ENCODE measurements around the gene ABR. TPM values are rescaled to one million over a fixed set of nuclear protein-coding genes. Genes with fewer than 3 reads are reported as not detected.

Gene ABR
- polyA plus RNA-seq, 1 donor from 2014 or later = 34.5 TPM

DNA sequence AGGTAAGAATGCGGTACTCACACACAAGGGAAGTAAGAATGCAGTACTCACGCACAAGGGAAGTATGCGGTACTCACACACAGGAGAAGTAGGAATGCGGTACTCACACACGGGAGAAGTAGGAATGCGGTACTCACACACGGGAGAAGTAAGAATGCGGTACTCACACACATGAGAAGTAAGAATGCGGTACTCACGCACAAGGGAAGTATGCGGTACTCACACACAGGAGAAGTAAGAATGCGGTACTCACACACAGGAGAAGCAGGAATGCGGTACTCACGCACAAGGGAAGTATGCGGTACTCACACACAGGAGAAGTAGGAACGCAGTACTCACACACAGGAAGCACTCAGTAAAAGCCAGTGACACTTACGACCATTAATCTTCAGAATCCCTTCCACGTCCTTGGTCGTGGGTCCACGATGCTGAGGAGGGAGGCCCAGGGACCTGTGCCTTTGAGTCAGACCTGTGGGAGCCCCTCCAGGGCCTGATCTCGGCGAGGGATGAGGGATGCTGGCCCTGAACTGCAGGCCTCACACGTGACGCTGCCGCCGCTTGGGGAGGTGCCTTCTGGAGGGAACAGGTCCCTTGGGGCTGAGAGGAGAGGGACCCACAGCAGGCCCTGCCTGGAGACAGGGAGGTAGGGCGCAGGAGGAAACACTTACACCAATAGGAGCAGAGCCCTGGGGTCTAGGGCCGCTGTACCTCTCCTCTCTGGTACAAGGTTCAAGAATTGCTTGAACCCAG is 20.2 kb downstream of the ABR start:
- no peak overlapping the region for H3K27ac ChIP-seq (ENCODE audit: low read length)
- H3K4me3 ChIP-seq (ENCODE audit: low read length) = no peak overlapping the region
- H3K4me2 ChIP-seq (ENCODE audit: low read length) = no peak overlapping the region
- no peaks in the 10 kb centered on the region for H3K9me2 ChIP-seq (ENCODE audit: insufficient read depth, low read length)
- H3K36me3 ChIP-seq (ENCODE audit: insufficient read depth, low read length) = no peaks in the 10 kb centered on the region
- H4K20me1 ChIP-seq (ENCODE audit: insufficient read depth) = no peaks in the 10 kb centered on the region
- no peaks in the 10 kb centered on the region for H3K79me2 ChIP-seq (replicated peaks; ENCODE audit: insufficient read depth, low read length)
- H2AFZ ChIP-seq (ENCODE audit: low read depth, low read length) = no peak overlapping the region
- no peaks in the 10 kb centered on the region for H3F3A ChIP-seq (ENCODE audit: insufficient read depth, low read length, poor library complexity, severe bottlenecking)
- H3K9me3 ChIP-seq (ENCODE audit: low read length) = no peaks in the 10 kb centered on the region
- H3K27me3 ChIP-seq (ENCODE audit: insufficient read depth, low read depth, low read length) = no peaks in the 10 kb centered on the region
- H3K9ac ChIP-seq (ENCODE audit: low read length) = no peak overlapping the region
- TF ChIP-seq TAF1 (IDR thresholded peaks at IDR 0.05; ENCODE audit: low read depth) (no peak), POLR2AphosphoS5 (IDR thresholded peaks at IDR 0.05) (no peak), EP300 (conservative IDR thresholded peaks at IDR 0.05; ENCODE audit: poor library complexity, severe bottlenecking) (no peak), EZH2 (IDR thresholded peaks at IDR 0.05; ENCODE audit: borderline replicate concordance, insufficient read depth, low read length, poor library complexity, severe bottlenecking) (no peak), MXI1 (conservative IDR thresholded peaks at IDR 0.05; ENCODE audit: poor library complexity, severe bottlenecking) (no peak), RAD21 (conservative IDR thresholded peaks at IDR 0.05) (no peak), SMC3 (conservative IDR thresholded peaks at IDR 0.05; ENCODE audit: poor library complexity) (no peak)
- TF ChIP-seq, protein P1, sequence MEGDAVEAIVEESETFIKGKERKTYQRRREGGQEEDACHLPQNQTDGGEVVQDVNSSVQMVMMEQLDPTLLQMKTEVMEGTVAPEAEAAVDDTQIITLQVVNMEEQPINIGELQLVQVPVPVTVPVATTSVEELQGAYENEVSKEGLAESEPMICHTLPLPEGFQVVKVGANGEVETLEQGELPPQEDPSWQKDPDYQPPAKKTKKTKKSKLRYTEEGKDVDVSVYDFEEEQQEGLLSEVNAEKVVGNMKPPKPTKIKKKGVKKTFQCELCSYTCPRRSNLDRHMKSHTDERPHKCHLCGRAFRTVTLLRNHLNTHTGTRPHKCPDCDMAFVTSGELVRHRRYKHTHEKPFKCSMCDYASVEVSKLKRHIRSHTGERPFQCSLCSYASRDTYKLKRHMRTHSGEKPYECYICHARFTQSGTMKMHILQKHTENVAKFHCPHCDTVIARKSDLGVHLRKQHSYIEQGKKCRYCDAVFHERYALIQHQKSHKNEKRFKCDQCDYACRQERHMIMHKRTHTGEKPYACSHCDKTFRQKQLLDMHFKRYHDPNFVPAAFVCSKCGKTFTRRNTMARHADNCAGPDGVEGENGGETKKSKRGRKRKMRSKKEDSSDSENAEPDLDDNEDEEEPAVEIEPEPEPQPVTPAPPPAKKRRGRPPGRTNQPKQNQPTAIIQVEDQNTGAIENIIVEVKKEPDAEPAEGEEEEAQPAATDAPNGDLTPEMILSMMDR (IDR thresholded peaks at IDR 0.05; ENCODE audit: poor library complexity, severe bottlenecking) = no peak
- TF ChIP-seq, protein P2, sequence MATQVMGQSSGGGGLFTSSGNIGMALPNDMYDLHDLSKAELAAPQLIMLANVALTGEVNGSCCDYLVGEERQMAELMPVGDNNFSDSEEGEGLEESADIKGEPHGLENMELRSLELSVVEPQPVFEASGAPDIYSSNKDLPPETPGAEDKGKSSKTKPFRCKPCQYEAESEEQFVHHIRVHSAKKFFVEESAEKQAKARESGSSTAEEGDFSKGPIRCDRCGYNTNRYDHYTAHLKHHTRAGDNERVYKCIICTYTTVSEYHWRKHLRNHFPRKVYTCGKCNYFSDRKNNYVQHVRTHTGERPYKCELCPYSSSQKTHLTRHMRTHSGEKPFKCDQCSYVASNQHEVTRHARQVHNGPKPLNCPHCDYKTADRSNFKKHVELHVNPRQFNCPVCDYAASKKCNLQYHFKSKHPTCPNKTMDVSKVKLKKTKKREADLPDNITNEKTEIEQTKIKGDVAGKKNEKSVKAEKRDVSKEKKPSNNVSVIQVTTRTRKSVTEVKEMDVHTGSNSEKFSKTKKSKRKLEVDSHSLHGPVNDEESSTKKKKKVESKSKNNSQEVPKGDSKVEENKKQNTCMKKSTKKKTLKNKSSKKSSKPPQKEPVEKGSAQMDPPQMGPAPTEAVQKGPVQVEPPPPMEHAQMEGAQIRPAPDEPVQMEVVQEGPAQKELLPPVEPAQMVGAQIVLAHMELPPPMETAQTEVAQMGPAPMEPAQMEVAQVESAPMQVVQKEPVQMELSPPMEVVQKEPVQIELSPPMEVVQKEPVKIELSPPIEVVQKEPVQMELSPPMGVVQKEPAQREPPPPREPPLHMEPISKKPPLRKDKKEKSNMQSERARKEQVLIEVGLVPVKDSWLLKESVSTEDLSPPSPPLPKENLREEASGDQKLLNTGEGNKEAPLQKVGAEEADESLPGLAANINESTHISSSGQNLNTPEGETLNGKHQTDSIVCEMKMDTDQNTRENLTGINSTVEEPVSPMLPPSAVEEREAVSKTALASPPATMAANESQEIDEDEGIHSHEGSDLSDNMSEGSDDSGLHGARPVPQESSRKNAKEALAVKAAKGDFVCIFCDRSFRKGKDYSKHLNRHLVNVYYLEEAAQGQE (IDR thresholded peaks at IDR 0.05; ENCODE audit: borderline replicate concordance) = no peak

DNA sequence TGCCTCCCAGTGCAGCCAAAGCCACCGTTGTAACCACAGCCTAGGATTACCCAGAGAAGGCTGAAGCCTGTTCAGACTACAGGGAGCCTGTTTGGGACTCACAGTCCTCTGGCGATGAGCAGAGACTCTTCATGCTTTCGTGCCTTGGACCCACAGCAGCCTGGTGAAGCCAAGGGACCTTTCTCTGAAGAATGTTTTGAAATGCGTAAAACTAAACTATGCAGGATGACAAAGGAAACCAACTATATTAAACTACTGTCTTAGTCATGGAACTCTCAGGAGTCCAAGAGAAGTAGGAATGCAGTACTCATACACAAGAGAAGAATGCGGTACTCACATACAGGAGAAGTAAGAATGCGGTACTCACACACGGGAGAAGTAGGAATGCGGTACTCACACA is 20.9 kb downstream of the ABR start:
- Histone ChIP-seq H3K36me3 (ENCODE audit: insufficient read depth, low read length) (no peaks in the 10 kb centered on the region), H3K27me3 (ENCODE audit: insufficient read depth, low read depth, low read length) (no peaks in the 10 kb centered on the region), H3K79me2 (replicated peaks; ENCODE audit: insufficient read depth, low read length) (no peaks in the 10 kb centered on the region), H3K4me3 (ENCODE audit: low read length) (no peak overlapping the region), H3K9ac (ENCODE audit: low read length) (no peak overlapping the region), H3F3A (ENCODE audit: insufficient read depth, low read length, poor library complexity, severe bottlenecking) (no peaks in the 10 kb centered on the region), H4K20me1 (ENCODE audit: insufficient read depth) (no peaks in the 10 kb centered on the region), H3K9me3 (ENCODE audit: low read length) (no peaks in the 10 kb centered on the region), H3K9me2 (ENCODE audit: insufficient read depth, low read length) (no peaks in the 10 kb centered on the region), H3K4me2 (ENCODE audit: low read length) (no peak overlapping the region), H3K27ac (ENCODE audit: low read length) (no peak overlapping the region), H2AFZ (ENCODE audit: low read depth, low read length) (no peak overlapping the region)
- TF ChIP-seq TAF1 (IDR thresholded peaks at IDR 0.05; ENCODE audit: low read depth) (no peak), POLR2AphosphoS5 (IDR thresholded peaks at IDR 0.05) (no peak), SMC3 (conservative IDR thresholded peaks at IDR 0.05; ENCODE audit: poor library complexity) (no peak), EZH2 (IDR thresholded peaks at IDR 0.05; ENCODE audit: borderline replicate concordance, insufficient read depth, low read length, poor library complexity, severe bottlenecking) (no peak), MXI1 (conservative IDR thresholded peaks at IDR 0.05; ENCODE audit: poor library complexity, severe bottlenecking) (no peak), EP300 (conservative IDR thresholded peaks at IDR 0.05; ENCODE audit: poor library complexity, severe bottlenecking) (no peak), RAD21 (conservative IDR thresholded peaks at IDR 0.05) (no peak)
- TF ChIP-seq, protein P1 (IDR thresholded peaks at IDR 0.05; ENCODE audit: poor library complexity, severe bottlenecking) = no peak
- TF ChIP-seq, protein P2 (IDR thresholded peaks at IDR 0.05; ENCODE audit: borderline replicate concordance) = no peak
